ENCODE results near the gene KIRREL1. TPM values are rescaled to one million over a fixed set of nuclear protein-coding genes. Genes with fewer than 3 reads are reported as not detected.

KIRREL1 gene
- total RNA-seq, 1 donor from 2014 or later, result 41.8 TPM

GRCh38 chr1:158005224-158005623 lies 11.8 kb downstream of the KIRREL1 start:
- DNase-seq (ENCODE audit: low read depth), result no peak

GRCh38 chr1:158007180-158007579 lies 13.7 kb downstream of the KIRREL1 start:
- DNase-seq (ENCODE audit: low read depth), result no peak

- no peak for DNase-seq (ENCODE audit: low read depth)
These were observed 14.4 kb downstream of the KIRREL1 start for GRCh38 chr1:158007667-158008386.

- DNase-seq (ENCODE audit: low read depth), result no peak
These were observed 15.2 kb downstream of the KIRREL1 start for GRCh38 chr1:158008630-158009029.

- peak; percentile 51 for DNase-seq (ENCODE audit: low read depth)
These were observed 18.3 kb downstream of the KIRREL1 start for GRCh38 chr1:158011714-158012113.

GRCh38 chr1:158013840-158014730 lies 20.6 kb downstream of the KIRREL1 start:
- DNase-seq (ENCODE audit: low read depth), result peak; percentile 42

- no peak for DNase-seq (ENCODE audit: low read depth)
These were observed 21.4 kb downstream of the KIRREL1 start for GRCh38 chr1:158014731-158015320.

- DNase-seq (ENCODE audit: low read depth), result no peak
These were observed 23.3 kb downstream of the KIRREL1 start for GRCh38 chr1:158016651-158017335.

- no peak for DNase-seq (ENCODE audit: low read depth)
These were observed 24.6 kb downstream of the KIRREL1 start for GRCh38 chr1:158017800-158018595.

GRCh38 chr1:158019171-158019868 lies 25.9 kb downstream of the KIRREL1 start:
- DNase-seq (ENCODE audit: low read depth), result peak; percentile 93

- DNase-seq (ENCODE audit: low read depth), result no peak
These were observed 26.9 kb downstream of the KIRREL1 start for GRCh38 chr1:158020259-158020885.

- peak; percentile 46 for DNase-seq (ENCODE audit: low read depth)
These were observed 27.6 kb downstream of the KIRREL1 start for GRCh38 chr1:158020886-158021620.

GRCh38 chr1:158021721-158022120 lies 28.3 kb downstream of the KIRREL1 start:
- no peak for DNase-seq (ENCODE audit: low read depth)

GRCh38 chr1:158022554-158023312 lies 29.3 kb downstream of the KIRREL1 start:
- no peak for DNase-seq (ENCODE audit: low read depth)

- DNase-seq (ENCODE audit: low read depth), result no peak
These were observed 31.3 kb downstream of the KIRREL1 start for GRCh38 chr1:158024737-158025136.

GRCh38 chr1:158025576-158026230 lies 32.3 kb downstream of the KIRREL1 start:
- DNase-seq (ENCODE audit: low read depth), result no peak

GRCh38 chr1:158026651-158027050 lies 33.2 kb downstream of the KIRREL1 start:
- DNase-seq (ENCODE audit: low read depth), result no peak
